Upper lobe of left lung (tissue), 6 donors: ENCODE results near the gene ACTN1. TPM values are rescaled to one million over a fixed set of nuclear protein-coding genes. Genes with fewer than 3 reads are reported as not detected.
A peak's percentile ranks its signal among the peaks of the same experiment; 100 is the strongest.

ENCODE experiments used
- ATAC-seq, 2 donors: fragments of 200-7000 bp; cut with Tn5 transposase; one replicate each; pipeline ENCODE4 v1.9.1; 2022; ENCODE audit warnings: mild to moderate bottlenecking in 2 of 2, moderate library complexity in 2 of 2; ENCODE audit not compliant: low FRiP score in 2 of 2
- DNase-seq, 2 donors: peaks; one replicate each; pipeline ENCODE4 v3.0.0-alpha.2; 2019 to 2020
- H3K27ac ChIP-seq, 4 donors: fragments of 200-600 bp; sonication (generic); one replicate each; pipeline ENCODE4 v1.5.1; 2016 to 2019
- H3K27me3 ChIP-seq, 4 donors: fragments of 200-600 bp; sonication (generic); one replicate each; pipeline ENCODE4 v1.5.1; 2017 to 2019
- H3K36me3 ChIP-seq, 4 donors: fragments of 200-600 bp; sonication (generic); one replicate each; pipeline ENCODE4 v1.5.1; 2016 to 2019
- H3K4me1 ChIP-seq, 4 donors: fragments of 200-600 bp; sonication (generic); one replicate each; pipeline ENCODE4 v1.5.1; 2018 to 2019
- H3K4me3 ChIP-seq, 4 donors: fragments of 200-600 bp; sonication (generic); one replicate each; pipeline ENCODE4 v1.5.1; 2017 to 2019; ENCODE audit warnings: mild to moderate bottlenecking in 2 of 4, moderate library complexity in 1 of 4
- H3K9me3 ChIP-seq, 4 donors: fragments of 200-600 bp; sonication (generic); one replicate each; pipeline ENCODE4 v1.5.1; 2018 to 2019
- EP300 ChIP-seq, 4 donors: sonication (generic); formaldehyde crosslinking; IDR thresholded peaks; one replicate each; pipeline ENCODE4 v1.5.1; 2017; ENCODE audit warnings: antibody characterized with exemption in 4 of 4, control low read depth in 2 of 4
- POLR2A ChIP-seq, 4 donors: fragments of 450-650 bp; IDR thresholded peaks; one replicate each; pipeline ENCODE4 v1.5.1; 2016 to 2017; ENCODE audit warnings: antibody characterized with exemption in 4 of 4, mild to moderate bottlenecking in 2 of 4
- POLR2AphosphoS5 ChIP-seq, 2 donors: sonication (generic); formaldehyde crosslinking; IDR thresholded peaks; one replicate each; pipeline ENCODE4 v1.5.1; 2017; ENCODE audit warnings: antibody characterized with exemption in 2 of 2
- WGBS, 2 donors: methylation state at CpG; one replicate each; pipeline ENCODE4 v1.1.5; 2017 to 2018; 5-methylcytosine and 5-hydroxymethylcytosine counted together
- total RNA-seq, 6 donors: library from RNA; depleted of rRNA in 4 of 6; stranded (reverse); fragments of >200 nt in 4 of 6; gene quantifications; one replicate each; pipeline versions ENCODE4 v1.1.0 to v1.2.1, GENCODE V29; 2016 to 2021
- TF ChIP-seq, protein P1 (sequence below), 6 experiments: fragments of 450-650 bp in 4 of 6; fragments of 200-600 bp in 2 of 6; sonication (generic) in 2 of 6; IDR thresholded peaks; one replicate each; pipeline ENCODE4 v1.5.1; 2016 to 2019; ENCODE audit warnings: antibody characterized with exemption in 6 of 6
- donor health status: DM: no; HTN: no; CAD: no; lungs with moderate emphysema.
- donor health status: DM: no; HTN: yes; CAD: no; lungs with severe emphysema.

The ACTN1 gene
- total RNA-seq, 6 donors from 2014 or later: 117 to 195 (median 157) TPM

DNA sequence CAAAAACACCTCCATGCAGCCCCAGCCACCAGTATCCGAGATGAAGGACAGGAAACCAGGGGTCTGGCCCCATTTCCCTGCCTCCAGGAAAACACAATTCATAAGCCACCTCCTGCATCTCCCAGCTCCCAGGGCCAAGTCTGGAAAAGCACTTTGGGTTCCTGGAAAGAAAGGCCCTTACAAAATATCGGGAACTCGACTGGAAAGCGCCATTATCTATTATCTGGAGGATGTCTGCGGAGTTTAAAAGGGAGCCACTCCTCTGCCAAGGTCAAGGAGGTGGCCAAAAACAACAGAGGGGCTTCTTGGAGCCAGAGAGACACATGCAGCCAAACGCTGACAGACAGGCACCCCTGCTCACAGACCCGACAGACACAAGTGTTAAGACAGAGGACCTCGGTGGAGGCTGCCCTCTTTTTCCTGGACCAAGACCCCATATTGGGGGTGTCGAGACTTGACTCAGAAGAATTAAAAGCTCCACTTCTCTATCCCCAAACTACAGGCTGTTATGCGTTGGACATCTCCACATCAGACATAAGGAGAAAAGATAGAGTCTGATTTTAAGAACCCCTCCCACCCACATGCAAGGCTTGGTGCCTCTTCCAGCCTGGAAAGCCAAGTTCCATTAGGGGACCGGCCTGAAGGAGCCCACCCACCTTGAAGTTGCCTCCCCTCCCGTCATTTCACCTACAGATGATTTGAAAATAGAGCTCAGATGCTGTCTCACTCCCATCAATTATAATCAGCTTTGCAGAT, 9.6 kb downstream of the ACTN1 start:
- Histone ChIP-seq H3K4me3 (no peak overlapping the region), H3K36me3 (peaks cover 0 to 19% (median 2%) of the 10 kb centered on the region in 4 donors), H3K9me3 (no peaks in the 10 kb centered on the region), H3K4me1 (peaks cover 47 to 58% (median 54%) of the 10 kb centered on the region in 4 donors), H3K27me3 (no peaks in the 10 kb centered on the region), H3K27ac (peak overlapping the region in 1 of 4 donors; percentile 53)
- WGBS, 2 donors: 70 to 76% methylated on average over 12 of the region's 12 CpGs
- TF ChIP-seq POLR2AphosphoS5 (IDR thresholded peaks at IDR 0.05): no peak
- TF ChIP-seq EP300 (IDR thresholded peaks at IDR 0.05): no peak
- TF ChIP-seq, protein P1, sequence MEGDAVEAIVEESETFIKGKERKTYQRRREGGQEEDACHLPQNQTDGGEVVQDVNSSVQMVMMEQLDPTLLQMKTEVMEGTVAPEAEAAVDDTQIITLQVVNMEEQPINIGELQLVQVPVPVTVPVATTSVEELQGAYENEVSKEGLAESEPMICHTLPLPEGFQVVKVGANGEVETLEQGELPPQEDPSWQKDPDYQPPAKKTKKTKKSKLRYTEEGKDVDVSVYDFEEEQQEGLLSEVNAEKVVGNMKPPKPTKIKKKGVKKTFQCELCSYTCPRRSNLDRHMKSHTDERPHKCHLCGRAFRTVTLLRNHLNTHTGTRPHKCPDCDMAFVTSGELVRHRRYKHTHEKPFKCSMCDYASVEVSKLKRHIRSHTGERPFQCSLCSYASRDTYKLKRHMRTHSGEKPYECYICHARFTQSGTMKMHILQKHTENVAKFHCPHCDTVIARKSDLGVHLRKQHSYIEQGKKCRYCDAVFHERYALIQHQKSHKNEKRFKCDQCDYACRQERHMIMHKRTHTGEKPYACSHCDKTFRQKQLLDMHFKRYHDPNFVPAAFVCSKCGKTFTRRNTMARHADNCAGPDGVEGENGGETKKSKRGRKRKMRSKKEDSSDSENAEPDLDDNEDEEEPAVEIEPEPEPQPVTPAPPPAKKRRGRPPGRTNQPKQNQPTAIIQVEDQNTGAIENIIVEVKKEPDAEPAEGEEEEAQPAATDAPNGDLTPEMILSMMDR (IDR thresholded peaks at IDR 0.05): no peak
- TF ChIP-seq POLR2A (IDR thresholded peaks at IDR 0.05): no peak
- ATAC-seq: no peak
- DNase-seq: no peak

DNA sequence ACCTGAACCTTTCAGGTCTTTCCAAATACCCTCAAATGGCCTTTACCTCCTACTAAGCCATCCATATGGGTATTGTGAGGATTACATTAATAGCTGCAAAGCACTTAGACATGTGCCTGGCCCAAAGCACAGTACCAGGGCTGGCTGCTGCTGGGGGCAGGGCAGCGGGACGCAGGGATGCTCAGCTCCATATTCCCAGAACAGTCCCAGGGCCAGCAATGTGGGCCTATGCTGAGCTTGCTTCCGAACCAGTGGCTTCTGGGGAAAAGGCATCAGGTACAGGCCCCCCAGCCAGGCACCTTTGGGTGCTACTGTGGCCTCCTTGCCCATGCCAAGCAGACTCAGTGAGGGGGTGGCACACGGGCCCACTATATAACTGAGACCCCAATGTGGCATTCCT, 10.4 kb downstream of the ACTN1 start:
- H3K4me3 ChIP-seq: no peak overlapping the region
- WGBS, 2 donors: 83 to 95% methylated on average over 1 to 4 of the region's 4 CpGs
- peaks cover 0 to 18% (median 2%) of the 10 kb centered on the region in 4 donors for H3K36me3 ChIP-seq
- ATAC-seq: no peak
- H3K27ac ChIP-seq: peak overlapping the region in 1 of 4 donors; percentile 7
- H3K9me3 ChIP-seq: no peaks in the 10 kb centered on the region
- H3K4me1 ChIP-seq: peaks cover 50 to 65% (median 57%) of the 10 kb centered on the region in 4 donors
- TF ChIP-seq POLR2A (IDR thresholded peaks at IDR 0.05) (no peak), POLR2AphosphoS5 (IDR thresholded peaks at IDR 0.05) (no peak), EP300 (IDR thresholded peaks at IDR 0.05) (no peak)
- TF ChIP-seq, protein P1 (IDR thresholded peaks at IDR 0.05): no peak
- H3K27me3 ChIP-seq: no peaks in the 10 kb centered on the region
- DNase-seq: no peak

DNA sequence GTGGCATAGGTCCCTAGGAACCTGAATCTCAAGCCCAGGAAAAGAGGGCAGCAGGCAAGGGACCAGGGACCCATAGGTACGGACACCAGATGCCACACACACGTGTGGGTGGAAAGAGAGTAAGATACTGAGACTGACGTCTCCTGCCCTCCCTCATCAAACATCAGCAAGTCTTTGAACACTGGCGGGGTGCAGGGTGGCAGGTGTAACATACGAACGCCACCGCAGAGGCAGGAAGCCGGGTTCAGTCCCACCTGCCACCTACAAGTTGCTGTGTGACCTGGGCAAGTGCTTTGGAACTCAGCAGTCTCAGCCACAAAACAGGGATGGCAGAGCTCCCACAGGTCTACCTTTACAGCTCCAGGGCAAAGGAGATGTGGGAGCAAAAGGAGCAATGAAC, 11.1 kb downstream of the ACTN1 start:
- DNase-seq (no peak), ATAC-seq (no peak)
- Histone ChIP-seq H3K27me3 (no peaks in the 10 kb centered on the region), H3K4me3 (no peak overlapping the region), H3K36me3 (peaks cover 0 to 11% (median 0%) of the 10 kb centered on the region in 4 donors), H3K27ac (no peak overlapping the region), H3K9me3 (no peaks in the 10 kb centered on the region), H3K4me1 (peaks cover 50 to 64% (median 57%) of the 10 kb centered on the region in 4 donors)
- WGBS, 2 donors: 92 to 95% methylated on average over 7 to 8 of the region's 8 CpGs
- TF ChIP-seq, protein P1 (IDR thresholded peaks at IDR 0.05): no peak
- no peak for TF ChIP-seq POLR2AphosphoS5 (IDR thresholded peaks at IDR 0.05)
- TF ChIP-seq EP300 (IDR thresholded peaks at IDR 0.05): no peak
- no peak for TF ChIP-seq POLR2A (IDR thresholded peaks at IDR 0.05)

DNA sequence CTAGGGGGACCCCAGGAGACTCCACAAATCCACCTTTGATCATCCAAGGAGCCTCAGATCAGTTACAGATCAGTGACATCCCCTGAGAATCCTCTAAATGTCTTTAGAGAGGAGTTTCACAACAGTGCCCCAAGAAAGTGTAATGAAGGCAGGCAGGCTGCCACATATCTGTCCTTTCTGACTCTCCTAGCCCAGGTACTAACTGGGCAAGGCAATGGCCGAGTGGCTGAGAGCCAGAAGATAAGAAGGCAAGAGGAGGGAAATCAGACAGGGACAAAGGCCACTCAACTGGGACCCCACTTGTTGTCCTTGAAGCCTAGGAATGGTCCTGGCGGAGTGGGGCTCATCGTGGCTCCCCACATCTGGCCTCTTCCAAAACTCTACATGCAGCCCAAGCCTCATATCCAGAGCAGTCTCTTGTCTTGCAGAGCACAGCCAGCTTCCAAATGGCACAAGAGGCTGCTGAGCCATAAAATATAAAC, 11.6 kb downstream of the ACTN1 start:
- Histone ChIP-seq H3K4me3 (no peak overlapping the region), H3K27ac (no peak overlapping the region), H3K36me3 (peaks cover 0 to 5% (median 0%) of the 10 kb centered on the region in 4 donors), H3K9me3 (no peaks in the 10 kb centered on the region), H3K27me3 (no peaks in the 10 kb centered on the region), H3K4me1 (peaks cover 50 to 59% (median 58%) of the 10 kb centered on the region in 4 donors)
- ATAC-seq (no peak), DNase-seq (no peak)
- no peak for TF ChIP-seq EP300 (IDR thresholded peaks at IDR 0.05)
- TF ChIP-seq POLR2A (IDR thresholded peaks at IDR 0.05): no peak
- TF ChIP-seq, protein P1 (IDR thresholded peaks at IDR 0.05): no peak
- TF ChIP-seq POLR2AphosphoS5 (IDR thresholded peaks at IDR 0.05): no peak
- WGBS, 2 donors: 85 to 93% methylated on average over 3 of the region's 3 CpGs
